ENCODE results near the gene DSP. TPM values are rescaled to one million over a fixed set of nuclear protein-coding genes. Genes with fewer than 3 reads are reported as not detected.
A peak's percentile ranks its signal among the peaks of the same experiment; 100 is the strongest.

The DSP gene
- total RNA-seq (2022) = 163 and 227 TPM in 2 replicates
- percentile 95 among the genes with signal in this experiment for Bru-seq, nascent RNA
- percentile 99 among the genes with signal in this experiment for BruChase-seq, experiment 1, labeled RNA remaining after a 6-hour chase
- percentile 96 among the genes with signal in this experiment for BruChase-seq, experiment 2, labeled RNA remaining after a 2-hour chase
- long read RNA-seq, full-length matches to known transcripts = 54 of 148 reads
- long read RNA-seq, partial matches to known transcripts = 89 of 148 reads
- long read RNA-seq, other reads (novel, unspliced or antisense) = 5 of 148 reads

GRCh38 chr6:7541175-7542064 lies at the start of gene DSP:
DSP (plus strand) TSS chr6:7541671; CDS start chr6:7541916, 245 bp downstream.
- peak within 1 kb of the TSS; percentile 98 for H3K4me3 Mint-ChIP-seq (ENCODE audit: unreplicated experiment)
- intact Hi-C loops (cut with micrococcal nuclease) = loop anchor here (1.0 to 5.0 kb wide), 5 partner anchors 36 to 229 kb away; partner anchors contain the start of gene SSR1
- TF ChIP-seq CTCF (IDR thresholded peaks at IDR 0.05; ENCODE audit: unreplicated experiment) = no peak
- POLR2A ChIA-PET = interaction anchor here (0.6 to 29.8 kb wide), 41 partner anchors 8 to 846 kb away, joined by 3 to 872 read pairs (median 5); partner anchors contain the start of genes CAGE1, RIOK1 and SNRNP48
- peaks cover 13% of the 10 kb centered on the region for H3K4me1 Mint-ChIP-seq (ENCODE audit: insufficient read depth, unreplicated experiment)
- no peaks in the 10 kb centered on the region for H3K27me3 Mint-ChIP-seq (ENCODE audit: insufficient read depth, unreplicated experiment)
- no peaks in the 10 kb centered on the region for H3K9me3 Mint-ChIP-seq (ENCODE audit: unreplicated experiment)
- BruUV-seq (replicated peaks) = TSS peak; percentile 70
- H3K36me3 Mint-ChIP-seq (ENCODE audit: insufficient read depth, unreplicated experiment) = peaks cover 46% of the 10 kb centered on the region
- CTCF ChIA-PET = interaction anchor here (0.6 to 1.3 kb wide), 3 partner anchors 36 to 116 kb away, joined by 3 to 4 read pairs (median 3); no protein-coding TSS in a partner anchor
- peak; percentile 86 for DNase-seq (ENCODE audit: unreplicated experiment)
- peak within 1 kb of the TSS; percentile 97 for H3K27ac Mint-ChIP-seq (ENCODE audit: low read depth, unreplicated experiment)

- Mint-ChIP-seq H3K9me3 (ENCODE audit: unreplicated experiment) (peaks cover 6% of the 10 kb centered on the region), H3K36me3 (ENCODE audit: insufficient read depth, unreplicated experiment) (no peaks in the 10 kb centered on the region), H3K27ac (ENCODE audit: low read depth, unreplicated experiment) (no peak overlapping the region), H3K27me3 (ENCODE audit: insufficient read depth, unreplicated experiment) (no peaks in the 10 kb centered on the region), H3K4me3 (ENCODE audit: unreplicated experiment) (no peak overlapping the region), H3K4me1 (ENCODE audit: insufficient read depth, unreplicated experiment) (peaks cover 15% of the 10 kb centered on the region)
- no peak for DNase-seq (ENCODE audit: unreplicated experiment)
- CTCF ChIA-PET = no interaction called here
- intact Hi-C loops (cut with micrococcal nuclease) = no loop called here
- TF ChIP-seq CTCF (IDR thresholded peaks at IDR 0.05; ENCODE audit: unreplicated experiment) = no peak
- POLR2A ChIA-PET = interaction anchor here (1.3 kb wide), 1 partner anchor 11 kb away, joined by 8 read pairs; no protein-coding TSS in a partner anchor
- BruUV-seq (replicated peaks) = no TSS peak
Measured at GRCh38 chr6:7493866-7494265, 47.6 kb upstream of the DSP start.

- Mint-ChIP-seq H3K4me1 (ENCODE audit: insufficient read depth, unreplicated experiment) (peaks cover 10% of the 10 kb centered on the region), H3K27ac (ENCODE audit: low read depth, unreplicated experiment) (no peak overlapping the region), H3K36me3 (ENCODE audit: insufficient read depth, unreplicated experiment) (no peaks in the 10 kb centered on the region), H3K4me3 (ENCODE audit: unreplicated experiment) (no peak overlapping the region), H3K9me3 (ENCODE audit: unreplicated experiment) (peaks cover 6% of the 10 kb centered on the region), H3K27me3 (ENCODE audit: insufficient read depth, unreplicated experiment) (no peaks in the 10 kb centered on the region)
- no peak for DNase-seq (ENCODE audit: unreplicated experiment)
- CTCF ChIA-PET = interaction anchor here (0.9 kb wide), 1 partner anchor 80 kb away, joined by 4 read pairs; no protein-coding TSS in a partner anchor
- TF ChIP-seq CTCF (IDR thresholded peaks at IDR 0.05; ENCODE audit: unreplicated experiment) = no peak
- POLR2A ChIA-PET = interaction anchor here (1.6 kb wide), 1 partner anchor 10 kb away, joined by 9 read pairs; no protein-coding TSS in a partner anchor
- intact Hi-C loops (cut with micrococcal nuclease) = no loop called here
- BruUV-seq (replicated peaks) = no TSS peak
Measured at GRCh38 chr6:7494638-7495037, 46.8 kb upstream of the DSP start.
